Spleen (tissue), 7 donors: ENCODE results near the gene TUBA3D.
"Not testable (repeated sequence)": the region's sequence is repeated elsewhere in the genome, so short reads cannot be mapped to it uniquely, and the experiment has no call there.

Experiments
- CTCF ChIP-seq, 11 experiments: fragments of 200-600 bp in 7 of 11; fragments of 450-650 bp in 4 of 11; sonication (generic) in 4 of 11; IDR thresholded peaks in 8 of 11; conservative IDR thresholded peaks in 3 of 11; 1 replicate in 7 of 11; 2 replicates in 4 of 11; pipeline versions ENCODE4 v1.4.0 to v1.8.0; 2016 to 2021; ENCODE audit warnings: antibody characterized with exemption in 11 of 11, inconsistent platforms in 4 of 11, mild to moderate bottlenecking in 1 of 11
- POLR2A ChIP-seq, 3 donors: fragments of 450-650 bp; IDR thresholded peaks; one replicate each; pipeline ENCODE4 v1.5.1; 2017; ENCODE audit warnings: antibody characterized with exemption in 3 of 3, mild to moderate bottlenecking in 1 of 3
- POLR2AphosphoS5 ChIP-seq, 3 donors: sonication (generic); formaldehyde crosslinking; IDR thresholded peaks; one replicate each; pipeline ENCODE4 v1.5.1; 2017; ENCODE audit warnings: antibody characterized with exemption in 3 of 3
- donor health status: DM: no; HTN: no; CAD: no; lungs with moderate emphysema.
- donor health status: DM: no; HTN: no; CAD: no.
- donor health status: DM: no; HTN: no; CAD: no.

DNA sequence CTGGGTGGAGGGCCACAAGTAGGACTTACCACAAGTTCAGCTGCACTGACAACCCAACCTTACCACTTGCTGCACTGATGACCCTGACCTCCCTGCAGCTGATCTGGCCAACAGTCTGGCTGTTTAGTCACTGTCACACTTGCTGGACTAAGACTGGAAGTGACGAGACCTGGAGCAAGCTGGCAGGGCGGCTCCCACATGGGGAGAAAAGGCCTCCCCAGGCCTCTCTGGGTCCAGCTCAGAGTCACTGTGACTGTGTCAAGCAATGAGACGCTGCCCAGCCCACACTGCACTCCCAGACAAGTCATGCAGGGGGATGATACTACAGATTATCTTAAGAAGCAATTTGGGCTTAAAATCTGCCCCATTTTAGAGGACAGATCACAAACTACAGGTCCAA, 5.0 kb upstream of the TUBA3D start:
- TF ChIP-seq CTCF (IDR thresholded peaks at IDR 0.05 in 8 of 11, conservative IDR thresholded peaks at IDR 0.05 in 3 of 11); POLR2A (IDR thresholded peaks at IDR 0.05); POLR2AphosphoS5 (IDR thresholded peaks at IDR 0.05): not testable (repeated sequence)
